ENCODE data around the gene TMEM161A.

GRCh38 chr19:19107654-19108053 is 30.6 kb downstream of the TMEM161A start:
- TF ChIP-seq CTCF (IDR thresholded peaks at IDR 0.05; ENCODE audit: low read depth, low read length) (no peak), MAX (IDR thresholded peaks at IDR 0.05; ENCODE audit: low read depth, low read length) (no peak), POLR2A (IDR thresholded peaks at IDR 0.05; ENCODE audit: extremely low read depth, insufficient read length) (no peak), MYC (IDR thresholded peaks at IDR 0.05; ENCODE audit: low read depth, low read length) (no peak)
